DMS 273 (cell line): ENCODE data around the gene RYK.
"Not testable (repeated sequence)": the region's sequence is repeated elsewhere in the genome, so short reads cannot be mapped to it uniquely, and the experiment has no call there.

Experiments
- DNase-seq: peaks from one replicate; lab custom pipeline; 2025; ENCODE audit not compliant: unreplicated experiment; lab: John Stamatoyannopoulos, UW

RYK gene

GRCh38 chr3:134224796-134225156 lies 25.9 kb downstream of the RYK start:
- DNase-seq, result not testable (repeated sequence)

- DNase-seq, result no peak
Measured at GRCh38 chr3:134222835-134223234, 27.8 kb downstream of the RYK start.

- DNase-seq, result no peak
Measured at GRCh38 chr3:134216851-134217250, 33.8 kb downstream of the RYK start.

GRCh38 chr3:134216191-134216764 lies 34.4 kb downstream of the RYK start:
- DNase-seq, result no peak

- no peak for DNase-seq
Measured at GRCh38 chr3:134214239-134214638, 36.4 kb downstream of the RYK start.

- DNase-seq, result peak; percentile 93
Measured at GRCh38 chr3:134212967-134213665, 37.5 kb downstream of the RYK start.

- DNase-seq, result peak; percentile 72
Measured at GRCh38 chr3:134211797-134212196, 38.9 kb downstream of the RYK start.

- no peak for DNase-seq
Measured at GRCh38 chr3:134205451-134205850, 45.2 kb downstream of the RYK start.

- DNase-seq, result no peak
Measured at GRCh38 chr3:134201201-134202130, 49.2 kb downstream of the RYK start.

GRCh38 chr3:134199880-134200279 lies 50.8 kb downstream of the RYK start:
- not testable (repeated sequence) for DNase-seq

GRCh38 chr3:134199240-134199639 lies 51.4 kb downstream of the RYK start:
- no peak for DNase-seq

GRCh38 chr3:134198414-134198813 lies 52.2 kb downstream of the RYK start:
- no peak for DNase-seq

GRCh38 chr3:134197681-134198261 lies 52.9 kb downstream of the RYK start:
- peak; percentile 72 for DNase-seq

- DNase-seq, result no peak
Measured at GRCh38 chr3:134194247-134194646, 56.4 kb downstream of the RYK start.

GRCh38 chr3:134190250-134190649 lies 60.4 kb downstream of the RYK start:
- no peak for DNase-seq

GRCh38 chr3:134189849-134190248 lies 60.8 kb downstream of the RYK start:
- DNase-seq, result no peak

GRCh38 chr3:134186391-134186790 lies 64.3 kb downstream of the RYK start:
- no peak for DNase-seq

GRCh38 chr3:134180761-134181160 lies 69.9 kb downstream of the RYK start:
- DNase-seq, result no peak

- DNase-seq, result no peak
Measured at GRCh38 chr3:134179508-134179907, 71.2 kb downstream of the RYK start.

- no peak for DNase-seq
Measured at GRCh38 chr3:134163096-134163495, 87.6 kb downstream of the RYK start.

GRCh38 chr3:134161898-134162615 lies 88.6 kb downstream of the RYK start:
- peak; percentile 72 for DNase-seq
